IMR-90 (cell line): ENCODE results near the gene UBR4. TPM values are rescaled to one million over a fixed set of nuclear protein-coding genes. Genes with fewer than 3 reads are reported as not detected.
"Not testable (repeated sequence)": the region's sequence is repeated elsewhere in the genome, so short reads cannot be mapped to it uniquely, and the experiment has no call there.

Source experiments
- ATAC-seq: fragments of 200-7000 bp; cut with Tn5 transposase; 2 replicates; pipeline ENCODE4 v1.9.1; 2020; ENCODE audit warnings: low read depth, mild to moderate bottlenecking, moderate library complexity
- BruUV-seq: library from RNA; stranded (reverse); fragments of 400-500 nt; replicated peaks from 2 replicates; lab custom pipeline; 2021; lab: Mats Ljungman, UMichigan
- CTCF ChIA-PET: fragments of 300-600 bp; formaldehyde crosslinking; extraction: SDS; loops from one replicate; lab custom pipeline; 2021; ENCODE audit warnings: antibody characterized with exemption; lab: Yijun Ruan, JAX
- POLR2A ChIA-PET: fragments of 300-600 bp; sonication (Branson Sonifier 250); formaldehyde crosslinking; loops from one replicate; lab custom pipeline; 2022; ENCODE audit warnings: antibody characterized with exemption; ENCODE audit not compliant: unreplicated experiment; lab: Charles Lee
- DNase-seq: peaks from one replicate; pipeline ENCODE4 v3.0.0; 2013
- H2AFZ ChIP-seq: replicated peaks from 2 replicates; pipeline ENCODE3; 2013; ENCODE audit warnings: low read length, mild to moderate bottlenecking; ENCODE audit not compliant: poor library complexity
- H2AK5ac ChIP-seq: 2 replicates; pipeline ENCODE4 v1.6.1; 2013; ENCODE audit warnings: low read depth, low read length, inconsistent platforms
- H2AK9ac ChIP-seq: replicated peaks from 2 replicates; pipeline ENCODE3; 2013; ENCODE audit warnings: mild to moderate bottlenecking, low read depth, low read length, moderate library complexity; ENCODE audit not compliant: poor library complexity
- H2BK120ac ChIP-seq: 2 replicates; pipeline ENCODE4 v1.6.1; 2013; ENCODE audit warnings: low read depth, low read length, inconsistent platforms
- H2BK15ac ChIP-seq: 3 replicates; pipeline ENCODE4 v1.6.1; 2013; ENCODE audit warnings: low read depth, low read length, inconsistent platforms
- H2BK20ac ChIP-seq: 2 replicates; pipeline ENCODE4 v1.6.1; 2013; ENCODE audit warnings: low read depth, mild to moderate bottlenecking, inconsistent platforms, low read length, moderate library complexity
- H2BK5ac ChIP-seq: 2 replicates; pipeline ENCODE4 v1.6.1; 2013; ENCODE audit warnings: mild to moderate bottlenecking, low read depth, low read length, inconsistent platforms; ENCODE audit not compliant: poor library complexity, severe bottlenecking
- H3K14ac ChIP-seq: replicated peaks from 2 replicates; pipeline ENCODE4 v1.6.1; 2013; ENCODE audit warnings: low read depth, low read length, inconsistent platforms
- H3K18ac ChIP-seq: 2 replicates; pipeline ENCODE4 v1.6.1; 2013; ENCODE audit warnings: low read depth, low read length, control low read depth
- H3K23ac ChIP-seq: 2 replicates; pipeline ENCODE4 v1.6.1; 2013; ENCODE audit warnings: low read depth, low read length, inconsistent platforms
- H3K27ac ChIP-seq: 2 replicates; pipeline ENCODE4 v1.5.1; 2013; ENCODE audit warnings: mild to moderate bottlenecking, control low read depth, low read length; ENCODE audit not compliant: insufficient read depth
- H3K27me3 ChIP-seq: 2 replicates; pipeline ENCODE4 v1.6.1; 2013; ENCODE audit warnings: low read length; ENCODE audit not compliant: control insufficient read depth, insufficient read depth
- H3K36me3 ChIP-seq: 2 replicates; pipeline ENCODE4 v1.6.1; 2013; ENCODE audit warnings: low read length, mixed read lengths; ENCODE audit not compliant: control insufficient read depth, insufficient read depth
- H3K4ac ChIP-seq: 2 replicates; pipeline ENCODE4 v1.6.1; 2013; ENCODE audit warnings: low read depth, low read length, inconsistent platforms
- H3K4me1 ChIP-seq: 2 replicates; pipeline ENCODE4 v1.6.1; 2013; ENCODE audit warnings: low read length, mixed read lengths; ENCODE audit not compliant: control insufficient read depth, insufficient read depth
- H3K4me2 ChIP-seq: 2 replicates; pipeline ENCODE4 v1.6.1; 2013; ENCODE audit warnings: low read depth, mild to moderate bottlenecking, control low read depth, low read length, moderate library complexity
- H3K4me3 ChIP-seq: 2 replicates; pipeline ENCODE4 v1.5.1; 2013; ENCODE audit warnings: low read depth, mild to moderate bottlenecking, control low read depth, low read length, moderate library complexity; ENCODE audit not compliant: insufficient read depth
- H3K56ac ChIP-seq: 2 replicates; pipeline ENCODE4 v1.6.1; 2013; ENCODE audit warnings: low read length, inconsistent platforms; ENCODE audit not compliant: insufficient read depth; ENCODE audit errors: extremely low read depth
- H3K79me1 ChIP-seq, 2 experiments: 2 replicates each; pipeline ENCODE4 v1.6.1; 2013; ENCODE audit warnings: low read length in 2 of 2, inconsistent platforms in 1 of 2, low read depth in 1 of 2
- H3K9ac ChIP-seq: 2 replicates; pipeline ENCODE4 v1.6.1; 2013; ENCODE audit warnings: low read depth, low read length, control low read depth
- H3K9me1 ChIP-seq: 2 replicates; pipeline ENCODE4 v1.6.1; 2013; ENCODE audit warnings: low read length, inconsistent platforms; ENCODE audit not compliant: insufficient read depth
- H3K9me3 ChIP-seq: 2 replicates; pipeline ENCODE4 v1.6.1; 2013; ENCODE audit warnings: low read length; ENCODE audit not compliant: control insufficient read depth, insufficient read depth
- H4K20me1 ChIP-seq: 2 replicates; pipeline ENCODE4 v1.6.1; 2013; ENCODE audit warnings: low read length, inconsistent platforms; ENCODE audit not compliant: insufficient read depth
- H4K5ac ChIP-seq: 2 replicates; pipeline ENCODE4 v1.6.1; 2013; ENCODE audit warnings: mild to moderate bottlenecking, low read depth, low read length, control low read depth
- H4K8ac ChIP-seq, 2 experiments: 2 replicates each; pipeline ENCODE4 v1.6.1; 2013; ENCODE audit warnings: low read depth in 2 of 2, low read length in 2 of 2, control low read depth in 1 of 2, inconsistent platforms in 1 of 2
- H4K91ac ChIP-seq: 2 replicates; pipeline ENCODE4 v1.6.1; 2013; ENCODE audit warnings: low read depth, low read length, inconsistent platforms; ENCODE audit not compliant: insufficient read depth
- RFX5 ChIP-seq: IDR thresholded peaks from 2 replicates; pipeline ENCODE4 v1.8.0; 2012; ENCODE audit warnings: low read depth, mild to moderate bottlenecking, low read length, moderate library complexity
- USF2 ChIP-seq: fragments of 150-350 bp; IDR thresholded peaks from 2 replicates; pipeline ENCODE4 v1.6.1; 2017; ENCODE audit warnings: mild to moderate bottlenecking, antibody characterized with exemption, low read length, low read depth
- WGBS, 2 experiments: methylation state at CpG; one replicate each; pipeline versions ENCODE4 v1.1.5 to v1.1.7; 2013; ENCODE audit warnings: missing lambda C conversion rate in 2 of 2; ENCODE audit not compliant: insufficient read length in 1 of 2; ENCODE audit errors: extremely low coverage in 2 of 2; 5-methylcytosine and 5-hydroxymethylcytosine counted together
- dilution Hi-C: fragments of 300-500 bp; cut with HindIII; formaldehyde crosslinking; loops from one replicate; pipeline ENCODE4 v1.14.3; 2018; ENCODE audit warnings: low sequenced_read_pairs; ENCODE audit not compliant: unreplicated experiment
- in situ Hi-C: fragments of 300-500 bp; cut with MboI; formaldehyde crosslinking; loops from 3 replicates; pipeline ENCODE4 v1.14.3; 2019; ENCODE audit warnings: low sequenced_read_pairs, inconsistent platforms, mixed read lengths
- intact Hi-C: fragments of 100-400 bp; cut with micrococcal nuclease; formaldehyde crosslinking; loops from 2 replicates; pipeline ENCODE4 v1.10.0; 2022
- polyA plus RNA-seq, 3 experiments: library from polyadenylated mRNA; depleted of rRNA; stranded (reverse); fragments of >200 nt; gene quantifications; 2 replicates each; pipeline ENCODE4 v1.2.3, GENCODE V29; 2012; ENCODE audit warnings: low replicate concordance in 1 of 3
- total RNA-seq: library from RNA; depleted of rRNA; stranded (reverse); fragments of >200 nt; gene quantifications from 2 replicates; pipeline ENCODE4 v1.2.3, GENCODE V29; 2012

UBR4 gene
- total and polyA plus RNA-seq, 2 of the 4 experiments (the other 2 are of a cell fraction), result 87.8 to 121 TPM

- TF ChIP-seq RFX5 (no peak), USF2 (no peak)
Measured at GRCh38 chr1:19257178-19257914, 47.3 kb upstream of the UBR4 start (continued).

- H3K14ac ChIP-seq, intact Hi-C loops, H3K4me1 ChIP-seq, H2BK15ac ChIP-seq, DNase-seq, H3K9me3 ChIP-seq, H3K4me3 ChIP-seq, H4K8ac ChIP-seq, H2BK120ac ChIP-seq, BruUV-seq, H2AK5ac ChIP-seq, H3K4me2 ChIP-seq, H2AK9ac ChIP-seq, H3K27me3 ChIP-seq, ATAC-seq, H3K23ac ChIP-seq, H4K5ac ChIP-seq, H4K91ac ChIP-seq, CTCF ChIA-PET, H3K18ac ChIP-seq, H2BK20ac ChIP-seq, in situ Hi-C loops, H2BK5ac ChIP-seq, H3K27ac ChIP-seq, H3K9ac ChIP-seq, POLR2A ChIA-PET, H2AFZ ChIP-seq, dilution Hi-C loops, H3K4ac ChIP-seq, H3K56ac ChIP-seq: not testable (repeated sequence)
- 94% methylated on average over 2 of the region's 5 CpGs; no CpG with 5 or more reads in 1 of the 2 experiments for WGBS, 2 experiments
- Histone ChIP-seq H3K36me3 (peaks cover 41% of the 10 kb centered on the region), H3K79me1 (peaks cover 22 to 55% of the 10 kb centered on the region in 2 experiments), H4K20me1 (peaks cover 30% of the 10 kb centered on the region), H3K9me1 (peaks cover 10% of the 10 kb centered on the region)
Measured at GRCh38 chr1:19256301-19256700, 46.2 kb upstream of the UBR4 start.
